Karpas-422 (cell line): Measurements from ENCODE around the gene PRDM16. TPM values are rescaled to one million over a fixed set of nuclear protein-coding genes. Genes with fewer than 3 reads are reported as not detected.

Experiments used
- DNase-seq: peaks from one replicate; pipeline ENCODE4 v3.0.0-alpha.2; 2015
- H2AFZ ChIP-seq: fragments of 200-600 bp; sonication (generic); 2 replicates; pipeline ENCODE4 v1.6.1; 2014; ENCODE audit warnings: antibody characterized with exemption, low read length, mixed read lengths
- H3K27ac ChIP-seq: fragments of 200-600 bp; sonication (generic); 2 replicates; pipeline ENCODE4 v1.5.1; 2014; ENCODE audit warnings: mild to moderate bottlenecking, low read length, moderate library complexity
- H3K27me3 ChIP-seq: fragments of 200-600 bp; sonication (generic); 2 replicates; pipeline ENCODE4 v1.6.1; 2014; ENCODE audit warnings: low read length, mixed read lengths
- H3K36me3 ChIP-seq: fragments of 200-600 bp; sonication (generic); 2 replicates; pipeline ENCODE4 v1.6.1; 2014; ENCODE audit warnings: low read length, mixed read lengths; ENCODE audit not compliant: insufficient read depth
- H3K4me1 ChIP-seq: fragments of 200-600 bp; sonication (generic); 2 replicates; pipeline ENCODE4 v1.6.1; 2014; ENCODE audit warnings: mild to moderate bottlenecking, low read length, mixed read lengths
- H3K4me2 ChIP-seq: fragments of 200-600 bp; sonication (generic); 2 replicates; pipeline ENCODE4 v1.6.1; 2014; ENCODE audit warnings: low read length, low read depth, mild to moderate bottlenecking; ENCODE audit not compliant: poor library complexity, severe bottlenecking
- H3K4me3 ChIP-seq: fragments of 200-600 bp; sonication (generic); 2 replicates; pipeline ENCODE4 v1.5.1; 2014; ENCODE audit warnings: mild to moderate bottlenecking, antibody characterized with exemption, low read length, mixed read lengths
- H3K79me2 ChIP-seq: fragments of 200-600 bp; sonication (generic); 2 replicates; pipeline ENCODE4 v1.6.1; 2014; ENCODE audit warnings: mild to moderate bottlenecking, low read length, mixed read lengths
- H3K9ac ChIP-seq: fragments of 200-600 bp; sonication (generic); 2 replicates; pipeline ENCODE4 v1.6.0; 2014; ENCODE audit warnings: low read length
- H3K9me2 ChIP-seq: fragments of 200-600 bp; sonication (generic), shearing (Covaris generic); replicated peaks from 2 replicates; pipeline ENCODE4 v1.6.0; 2014; ENCODE audit warnings: mild to moderate bottlenecking, low read length, moderate library complexity; ENCODE audit not compliant: insufficient read depth
- H3K9me3 ChIP-seq: fragments of 300-700, 200-600 bp; sonication (generic); 2 replicates; pipeline ENCODE4 v1.6.1; 2014; ENCODE audit warnings: low read length, mixed read lengths
- H4K20me1 ChIP-seq: fragments of 200-600 bp; sonication (generic); 2 replicates; pipeline ENCODE4 v1.6.1; 2014; ENCODE audit warnings: mild to moderate bottlenecking, antibody characterized with exemption, low read length, low read depth; ENCODE audit not compliant: insufficient read depth
- total RNA-seq: library from RNA; depleted of rRNA; stranded (reverse); fragments of >200 nt; shearing (Covaris generic); gene quantifications from 2 replicates; pipeline ENCODE4 v1.2.3, GENCODE V29; 2014; ENCODE audit warnings: low replicate concordance

The PRDM16 gene
- total RNA-seq, 1 experiment from 2014 or later, result not detected

DNA sequence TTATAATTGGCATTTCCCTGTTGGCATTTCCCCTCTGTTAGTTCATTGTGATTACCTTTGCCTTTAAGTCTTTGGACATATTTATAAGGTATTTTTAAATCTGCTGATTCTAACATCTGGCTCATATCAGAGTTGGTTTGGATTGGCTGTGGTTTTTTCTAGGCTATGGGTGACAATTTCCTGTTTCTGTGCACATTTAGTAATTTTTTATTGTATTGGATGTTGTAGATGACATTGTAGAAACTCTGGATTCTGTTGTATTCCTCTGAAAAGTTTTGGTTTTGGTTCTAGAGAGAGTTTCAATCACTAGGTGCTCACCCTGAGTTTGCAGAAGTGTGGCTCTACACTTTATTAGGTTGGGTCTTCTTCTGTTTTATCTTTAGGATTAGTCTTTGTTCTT, 275.4 kb downstream of the PRDM16 start:
- H4K20me1 ChIP-seq, result no peaks in the 10 kb centered on the region
- H3K36me3 ChIP-seq, result no peaks in the 10 kb centered on the region
- no peak overlapping the region for H3K4me3 ChIP-seq
- H3K9me3 ChIP-seq, result peaks cover 2% of the 10 kb centered on the region; the same call in 1 of the 2 replicates
- H3K27ac ChIP-seq, result no peak overlapping the region
- H3K4me1 ChIP-seq, result no peaks in the 10 kb centered on the region
- no peaks in the 10 kb centered on the region for H3K9me2 ChIP-seq
- no peak for DNase-seq
- no peaks in the 10 kb centered on the region for H3K79me2 ChIP-seq
- no peak overlapping the region for H2AFZ ChIP-seq
- no peak overlapping the region for H3K9ac ChIP-seq
- H3K4me2 ChIP-seq, result no peak overlapping the region
- no peaks in the 10 kb centered on the region for H3K27me3 ChIP-seq

DNA sequence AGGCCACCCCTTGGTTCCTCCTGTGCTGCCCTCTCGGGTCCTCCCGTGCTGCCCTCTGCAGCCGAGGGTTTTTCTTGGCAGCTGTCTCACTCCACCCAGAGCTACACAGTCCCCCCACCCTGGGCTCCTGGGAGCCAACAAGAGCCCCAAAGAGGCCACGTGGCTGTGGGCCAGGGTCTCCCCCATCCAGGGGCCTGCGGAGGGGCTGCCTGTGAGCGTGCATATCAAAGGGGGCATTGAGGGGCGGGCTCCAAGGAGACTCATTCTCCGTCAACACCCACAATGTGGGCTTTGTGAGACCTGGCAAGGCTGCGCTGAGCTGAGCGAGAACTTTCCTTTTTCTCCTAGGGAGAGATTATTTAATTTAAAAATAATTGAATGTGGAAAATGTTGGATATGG, 276.8 kb downstream of the PRDM16 start:
- Histone ChIP-seq H3K27ac (no peak overlapping the region), H3K9ac (no peak overlapping the region), H3K9me2 (no peaks in the 10 kb centered on the region), H3K79me2 (no peaks in the 10 kb centered on the region), H3K4me3 (no peak overlapping the region), H3K36me3 (no peaks in the 10 kb centered on the region), H2AFZ (no peak overlapping the region), H3K4me2 (no peak overlapping the region), H3K9me3 (peaks cover 2% of the 10 kb centered on the region; the same call in 1 of the 2 replicates), H3K4me1 (no peaks in the 10 kb centered on the region), H3K27me3 (no peaks in the 10 kb centered on the region), H4K20me1 (no peaks in the 10 kb centered on the region)
- DNase-seq, result no peak

DNA sequence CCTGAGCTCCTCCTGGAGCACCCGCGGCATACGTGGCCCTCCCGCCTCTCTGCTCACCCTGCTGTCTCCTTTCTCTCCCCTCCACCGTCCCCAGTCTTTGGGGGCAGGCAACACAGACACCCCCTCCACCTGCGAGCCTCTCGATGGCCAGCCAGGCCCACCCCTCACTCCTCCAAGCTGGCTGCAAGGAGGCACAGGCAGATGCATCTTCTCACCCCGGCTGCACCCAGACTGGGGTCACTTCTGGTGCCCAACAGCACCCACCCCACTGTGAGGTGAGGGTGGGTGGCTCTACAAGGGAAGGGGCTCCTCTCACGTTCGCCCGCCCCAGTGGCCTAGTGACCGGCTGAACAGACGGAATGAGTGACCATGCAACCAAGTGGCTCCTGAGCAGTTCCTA, 277.5 kb downstream of the PRDM16 start:
- no peaks in the 10 kb centered on the region for H3K79me2 ChIP-seq
- H3K27me3 ChIP-seq, result no peaks in the 10 kb centered on the region

DNA sequence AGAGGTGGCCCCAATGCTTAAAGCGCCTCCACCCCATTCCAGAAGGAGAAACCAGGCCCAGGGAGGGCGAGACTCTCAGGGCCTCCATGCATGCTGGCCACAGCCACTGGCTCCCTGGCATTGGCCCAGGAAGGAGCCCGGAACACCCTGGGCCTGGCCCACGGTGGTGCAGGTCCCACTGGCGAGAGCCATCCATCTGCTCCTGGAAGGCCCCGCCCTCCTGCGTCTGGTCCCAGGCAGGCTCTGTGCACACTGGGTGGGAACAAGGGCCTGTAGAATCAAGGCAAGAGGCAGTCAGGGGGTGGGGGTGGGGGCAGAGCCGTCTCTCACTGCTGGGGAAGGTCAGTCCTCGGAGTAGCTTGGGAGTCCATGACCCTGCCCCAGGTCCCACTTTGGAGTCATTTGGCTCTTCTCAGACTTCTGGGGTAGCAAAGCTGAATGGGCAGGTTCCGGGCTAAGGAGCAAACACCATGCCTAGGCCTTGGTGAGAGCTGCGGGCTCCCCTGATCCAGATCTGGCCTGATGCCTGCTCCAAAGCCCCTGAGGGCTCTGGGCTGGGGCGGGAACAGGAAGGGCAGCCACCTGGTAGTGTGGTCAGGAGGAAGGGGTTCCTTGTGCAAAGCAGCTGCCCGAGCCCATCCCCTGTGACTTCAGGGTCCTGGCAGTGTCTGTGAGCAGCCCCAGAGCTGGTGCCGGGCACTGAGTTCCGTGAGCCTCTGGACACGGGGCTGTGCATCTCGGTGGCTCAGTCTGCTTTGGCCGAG, 278.4 kb downstream of the PRDM16 start:
- Histone ChIP-seq H3K9me3 (peaks cover 2% of the 10 kb centered on the region; the same call in 1 of the 2 replicates), H3K4me1 (no peaks in the 10 kb centered on the region), H2AFZ (no peak overlapping the region), H3K9me2 (no peaks in the 10 kb centered on the region), H3K79me2 (no peaks in the 10 kb centered on the region), H3K36me3 (no peaks in the 10 kb centered on the region), H4K20me1 (no peaks in the 10 kb centered on the region), H3K9ac (no peak overlapping the region), H3K27ac (no peak overlapping the region), H3K27me3 (no peaks in the 10 kb centered on the region), H3K4me3 (no peak overlapping the region), H3K4me2 (no peak overlapping the region)
- DNase-seq, result no peak

More for the DNA sequence above, 277.5 kb downstream of the PRDM16 start:
- Histone ChIP-seq H3K9me3 (peaks cover 2% of the 10 kb centered on the region; the same call in 1 of the 2 replicates), H3K27ac (no peak overlapping the region), H3K9ac (no peak overlapping the region), H3K9me2 (no peaks in the 10 kb centered on the region), H3K4me3 (no peak overlapping the region), H3K4me2 (no peak overlapping the region), H3K36me3 (no peaks in the 10 kb centered on the region), H4K20me1 (no peaks in the 10 kb centered on the region), H3K4me1 (no peaks in the 10 kb centered on the region), H2AFZ (no peak overlapping the region)
- no peak for DNase-seq

DNA sequence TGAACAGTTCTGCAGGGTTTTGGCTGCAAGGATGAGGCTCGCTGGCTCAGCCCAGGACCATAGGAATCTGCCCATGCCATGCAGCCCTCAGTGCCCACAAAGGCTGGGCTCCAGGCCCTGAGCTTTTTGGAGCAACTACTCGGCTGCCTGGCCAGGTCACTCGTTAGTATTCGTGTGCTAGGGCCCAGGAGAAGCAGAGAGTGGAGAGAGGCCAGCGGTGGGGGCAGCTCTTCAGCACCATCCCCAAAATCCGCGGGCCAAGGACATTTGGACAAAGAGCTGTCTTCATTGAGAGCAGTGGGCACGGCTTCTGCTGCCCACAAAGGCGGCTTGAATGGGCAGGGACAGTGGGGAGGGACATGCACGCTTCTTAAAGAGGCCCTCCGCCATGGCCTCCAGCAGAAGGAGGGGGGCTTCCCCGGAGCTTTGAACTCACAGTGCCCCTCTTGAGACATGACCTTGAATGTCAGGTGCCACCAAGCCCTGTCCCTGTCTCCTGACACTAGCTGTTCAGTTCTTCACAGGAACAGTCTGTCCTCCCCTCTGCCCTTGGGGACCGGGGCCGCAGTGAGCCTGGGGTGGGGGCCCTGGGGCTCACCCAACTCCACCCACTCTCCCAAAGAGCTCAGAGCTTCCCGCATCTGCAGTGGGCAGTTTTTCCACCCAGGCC, 279.3 kb downstream of the PRDM16 start:
- Histone ChIP-seq H3K9me3 (no peaks in the 10 kb centered on the region), H3K4me1 (no peaks in the 10 kb centered on the region), H3K9me2 (no peaks in the 10 kb centered on the region), H3K79me2 (no peaks in the 10 kb centered on the region), H3K9ac (no peak overlapping the region), H3K4me2 (no peak overlapping the region), H4K20me1 (no peaks in the 10 kb centered on the region), H3K4me3 (no peak overlapping the region), H3K27me3 (no peaks in the 10 kb centered on the region), H3K27ac (no peak overlapping the region), H3K36me3 (no peaks in the 10 kb centered on the region), H2AFZ (no peak overlapping the region)
- no peak for DNase-seq

DNA sequence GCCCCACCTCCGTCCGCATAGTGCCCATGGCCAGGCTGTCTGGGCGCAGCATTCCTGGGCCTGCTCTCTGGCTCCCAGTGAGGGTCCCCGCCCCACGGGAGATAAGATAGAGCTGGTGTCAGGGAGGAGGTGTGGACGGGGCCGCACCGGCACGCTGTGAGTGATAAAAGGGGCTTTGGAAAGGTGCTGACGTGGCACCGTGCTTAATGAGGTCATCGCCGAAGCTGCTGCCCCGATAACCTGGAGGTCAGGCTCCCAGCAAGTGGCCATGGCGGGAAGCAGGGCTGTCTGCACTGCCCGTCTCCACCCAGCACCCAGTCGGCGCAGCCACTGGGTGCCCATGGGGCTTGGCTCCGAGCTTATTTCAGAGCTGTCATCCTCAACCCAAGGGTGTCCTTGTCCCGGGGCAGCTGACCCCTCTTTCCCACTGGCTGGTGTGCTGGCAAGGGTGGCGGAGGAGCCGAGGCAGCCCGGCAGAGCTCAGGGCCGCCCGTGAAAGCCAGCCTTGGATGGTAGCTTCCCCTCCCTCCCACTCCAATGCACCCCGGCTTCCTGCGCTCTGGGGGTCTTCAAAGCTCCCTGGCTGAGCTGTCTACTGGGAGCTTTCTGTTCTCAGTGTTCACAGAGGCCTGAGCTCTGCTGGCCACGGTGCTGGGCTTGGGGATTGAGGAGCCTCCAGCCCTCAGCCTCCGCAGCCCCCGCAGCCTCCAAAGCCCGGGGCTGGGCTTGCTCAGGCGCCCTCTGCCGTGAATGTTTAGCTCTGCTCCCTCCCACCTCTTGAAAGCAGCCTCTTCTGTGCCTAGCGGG, 280.4 kb downstream of the PRDM16 start:
- Histone ChIP-seq H3K9me2 (no peaks in the 10 kb centered on the region), H3K4me1 (no peaks in the 10 kb centered on the region), H2AFZ (no peak overlapping the region), H3K9me3 (no peaks in the 10 kb centered on the region), H3K36me3 (no peaks in the 10 kb centered on the region), H3K27me3 (no peaks in the 10 kb centered on the region), H3K79me2 (no peaks in the 10 kb centered on the region), H3K9ac (no peak overlapping the region), H3K27ac (no peak overlapping the region), H4K20me1 (no peaks in the 10 kb centered on the region), H3K4me3 (no peak overlapping the region), H3K4me2 (no peak overlapping the region)
- peak; percentile 45 for DNase-seq

DNA sequence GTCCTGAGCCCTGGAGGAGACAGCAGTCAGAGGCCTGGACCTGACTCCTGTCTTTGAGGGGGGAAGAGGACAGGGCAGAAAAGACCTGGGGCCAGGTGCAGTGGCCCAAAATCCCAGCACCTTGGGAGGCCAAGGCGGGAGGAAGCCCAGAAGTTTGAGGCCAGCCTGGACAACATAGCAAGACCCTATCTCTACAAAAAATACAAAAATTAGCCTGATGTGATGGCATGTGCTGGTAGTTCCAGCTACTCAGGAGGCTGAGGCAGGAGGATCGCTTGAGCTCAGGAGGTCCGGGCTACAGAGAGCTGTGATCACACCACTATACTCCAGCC, 280.9 kb downstream of the PRDM16 start:
- DNase-seq, result no peak

More for the DNA sequence above, 280.9 kb downstream of the PRDM16 start:
- Histone ChIP-seq H3K9me2 (no peaks in the 10 kb centered on the region), H3K4me2 (no peak overlapping the region), H3K9ac (no peak overlapping the region), H2AFZ (no peak overlapping the region), H3K27me3 (no peaks in the 10 kb centered on the region), H3K9me3 (no peaks in the 10 kb centered on the region), H3K4me1 (no peaks in the 10 kb centered on the region), H4K20me1 (no peaks in the 10 kb centered on the region), H3K79me2 (no peaks in the 10 kb centered on the region), H3K4me3 (no peak overlapping the region), H3K36me3 (no peaks in the 10 kb centered on the region), H3K27ac (no peak overlapping the region)
